IMR-90 (cell line): Measurements from ENCODE around the gene ATP5F1C. TPM values are rescaled to one million over a fixed set of nuclear protein-coding genes. Genes with fewer than 3 reads are reported as not detected.

Experiments used
- ATAC-seq: fragments of 200-7000 bp; cut with Tn5 transposase; 2 replicates; pipeline ENCODE4 v1.9.1; 2020; ENCODE audit warnings: low read depth, mild to moderate bottlenecking, moderate library complexity
- BruUV-seq: library from RNA; stranded (reverse); fragments of 400-500 nt; replicated peaks from 2 replicates; lab custom pipeline; 2021; lab: Mats Ljungman, UMichigan
- CTCF ChIA-PET: fragments of 300-600 bp; formaldehyde crosslinking; extraction: SDS; loops from one replicate; lab custom pipeline; 2021; ENCODE audit warnings: antibody characterized with exemption; lab: Yijun Ruan, JAX
- POLR2A ChIA-PET: fragments of 300-600 bp; sonication (Branson Sonifier 250); formaldehyde crosslinking; loops from one replicate; lab custom pipeline; 2022; ENCODE audit warnings: antibody characterized with exemption; ENCODE audit not compliant: unreplicated experiment; lab: Charles Lee
- DNase-seq: peaks from one replicate; pipeline ENCODE4 v3.0.0; 2013
- H2AFZ ChIP-seq: replicated peaks from 2 replicates; pipeline ENCODE3; 2013; ENCODE audit warnings: low read length, mild to moderate bottlenecking; ENCODE audit not compliant: poor library complexity
- H2AK5ac ChIP-seq: 2 replicates; pipeline ENCODE4 v1.6.1; 2013; ENCODE audit warnings: low read depth, low read length, inconsistent platforms
- H2AK9ac ChIP-seq: replicated peaks from 2 replicates; pipeline ENCODE3; 2013; ENCODE audit warnings: mild to moderate bottlenecking, low read depth, low read length, moderate library complexity; ENCODE audit not compliant: poor library complexity
- H2BK120ac ChIP-seq: 2 replicates; pipeline ENCODE4 v1.6.1; 2013; ENCODE audit warnings: low read depth, low read length, inconsistent platforms
- H2BK15ac ChIP-seq: 3 replicates; pipeline ENCODE4 v1.6.1; 2013; ENCODE audit warnings: low read depth, low read length, inconsistent platforms
- H2BK20ac ChIP-seq: 2 replicates; pipeline ENCODE4 v1.6.1; 2013; ENCODE audit warnings: low read depth, mild to moderate bottlenecking, inconsistent platforms, low read length, moderate library complexity
- H2BK5ac ChIP-seq: 2 replicates; pipeline ENCODE4 v1.6.1; 2013; ENCODE audit warnings: mild to moderate bottlenecking, low read depth, low read length, inconsistent platforms; ENCODE audit not compliant: poor library complexity, severe bottlenecking
- H3K14ac ChIP-seq: replicated peaks from 2 replicates; pipeline ENCODE4 v1.6.1; 2013; ENCODE audit warnings: low read depth, low read length, inconsistent platforms
- H3K18ac ChIP-seq: 2 replicates; pipeline ENCODE4 v1.6.1; 2013; ENCODE audit warnings: low read depth, low read length, control low read depth
- H3K23ac ChIP-seq: 2 replicates; pipeline ENCODE4 v1.6.1; 2013; ENCODE audit warnings: low read depth, low read length, inconsistent platforms
- H3K27ac ChIP-seq: 2 replicates; pipeline ENCODE4 v1.5.1; 2013; ENCODE audit warnings: mild to moderate bottlenecking, control low read depth, low read length; ENCODE audit not compliant: insufficient read depth
- H3K27me3 ChIP-seq: 2 replicates; pipeline ENCODE4 v1.6.1; 2013; ENCODE audit warnings: low read length; ENCODE audit not compliant: control insufficient read depth, insufficient read depth
- H3K36me3 ChIP-seq: 2 replicates; pipeline ENCODE4 v1.6.1; 2013; ENCODE audit warnings: low read length, mixed read lengths; ENCODE audit not compliant: control insufficient read depth, insufficient read depth
- H3K4ac ChIP-seq: 2 replicates; pipeline ENCODE4 v1.6.1; 2013; ENCODE audit warnings: low read depth, low read length, inconsistent platforms
- H3K4me1 ChIP-seq: 2 replicates; pipeline ENCODE4 v1.6.1; 2013; ENCODE audit warnings: low read length, mixed read lengths; ENCODE audit not compliant: control insufficient read depth, insufficient read depth
- H3K4me2 ChIP-seq: 2 replicates; pipeline ENCODE4 v1.6.1; 2013; ENCODE audit warnings: low read depth, mild to moderate bottlenecking, control low read depth, low read length, moderate library complexity
- H3K4me3 ChIP-seq: 2 replicates; pipeline ENCODE4 v1.5.1; 2013; ENCODE audit warnings: low read depth, mild to moderate bottlenecking, control low read depth, low read length, moderate library complexity; ENCODE audit not compliant: insufficient read depth
- H3K56ac ChIP-seq: 2 replicates; pipeline ENCODE4 v1.6.1; 2013; ENCODE audit warnings: low read length, inconsistent platforms; ENCODE audit not compliant: insufficient read depth; ENCODE audit errors: extremely low read depth
- H3K79me1 ChIP-seq, 2 experiments: 2 replicates each; pipeline ENCODE4 v1.6.1; 2013; ENCODE audit warnings: low read length in 2 of 2, inconsistent platforms in 1 of 2, low read depth in 1 of 2
- H3K9ac ChIP-seq: 2 replicates; pipeline ENCODE4 v1.6.1; 2013; ENCODE audit warnings: low read depth, low read length, control low read depth
- H3K9me1 ChIP-seq: 2 replicates; pipeline ENCODE4 v1.6.1; 2013; ENCODE audit warnings: low read length, inconsistent platforms; ENCODE audit not compliant: insufficient read depth
- H3K9me3 ChIP-seq: 2 replicates; pipeline ENCODE4 v1.6.1; 2013; ENCODE audit warnings: low read length; ENCODE audit not compliant: control insufficient read depth, insufficient read depth
- H4K20me1 ChIP-seq: 2 replicates; pipeline ENCODE4 v1.6.1; 2013; ENCODE audit warnings: low read length, inconsistent platforms; ENCODE audit not compliant: insufficient read depth
- H4K5ac ChIP-seq: 2 replicates; pipeline ENCODE4 v1.6.1; 2013; ENCODE audit warnings: mild to moderate bottlenecking, low read depth, low read length, control low read depth
- H4K8ac ChIP-seq, 2 experiments: 2 replicates each; pipeline ENCODE4 v1.6.1; 2013; ENCODE audit warnings: low read depth in 2 of 2, low read length in 2 of 2, control low read depth in 1 of 2, inconsistent platforms in 1 of 2
- H4K91ac ChIP-seq: 2 replicates; pipeline ENCODE4 v1.6.1; 2013; ENCODE audit warnings: low read depth, low read length, inconsistent platforms; ENCODE audit not compliant: insufficient read depth
- CEBPB ChIP-seq: IDR thresholded peaks from 2 replicates; pipeline ENCODE4 v1.6.1; 2012; ENCODE audit warnings: low read depth, low read length, improper control_type of control experiment
- MAZ ChIP-seq: IDR thresholded peaks from 2 replicates; pipeline ENCODE4 v1.6.1; 2012; ENCODE audit warnings: low read depth, mild to moderate bottlenecking, low read length, improper control_type of control experiment, moderate library complexity, borderline replicate concordance
- POLR2A ChIP-seq: IDR thresholded peaks from 2 replicates; pipeline ENCODE4 v1.6.1; 2012; ENCODE audit warnings: mild to moderate bottlenecking, low read depth, low read length
- RCOR1 ChIP-seq: IDR thresholded peaks from 2 replicates; pipeline ENCODE4 v1.6.1; 2012; ENCODE audit warnings: mild to moderate bottlenecking, low read length, improper control_type of control experiment; ENCODE audit not compliant: insufficient replicate concordance
- USF2 ChIP-seq: fragments of 150-350 bp; IDR thresholded peaks from 2 replicates; pipeline ENCODE4 v1.6.1; 2017; ENCODE audit warnings: mild to moderate bottlenecking, antibody characterized with exemption, low read length, low read depth
- WGBS, 2 experiments: methylation state at CpG; one replicate each; pipeline versions ENCODE4 v1.1.5 to v1.1.7; 2013; ENCODE audit warnings: missing lambda C conversion rate in 2 of 2; ENCODE audit not compliant: insufficient read length in 1 of 2; ENCODE audit errors: extremely low coverage in 2 of 2; 5-methylcytosine and 5-hydroxymethylcytosine counted together
- dilution Hi-C: fragments of 300-500 bp; cut with HindIII; formaldehyde crosslinking; loops from one replicate; pipeline ENCODE4 v1.14.3; 2018; ENCODE audit warnings: low sequenced_read_pairs; ENCODE audit not compliant: unreplicated experiment
- in situ Hi-C: fragments of 300-500 bp; cut with MboI; formaldehyde crosslinking; loops from 3 replicates; pipeline ENCODE4 v1.14.3; 2019; ENCODE audit warnings: low sequenced_read_pairs, inconsistent platforms, mixed read lengths
- intact Hi-C: fragments of 100-400 bp; cut with micrococcal nuclease; formaldehyde crosslinking; loops from 2 replicates; pipeline ENCODE4 v1.10.0; 2022
- polyA plus RNA-seq, 3 experiments: library from polyadenylated mRNA; depleted of rRNA; stranded (reverse); fragments of >200 nt; gene quantifications; 2 replicates each; pipeline ENCODE4 v1.2.3, GENCODE V29; 2012; ENCODE audit warnings: low replicate concordance in 1 of 3
- total RNA-seq: library from RNA; depleted of rRNA; stranded (reverse); fragments of >200 nt; gene quantifications from 2 replicates; pipeline ENCODE4 v1.2.3, GENCODE V29; 2012

ATP5F1C gene
- total and polyA plus RNA-seq, 2 of the 4 experiments (the other 2 are of a cell fraction): 357 to 367 TPM

GRCh38 chr10:7804741-7805140 is 16.8 kb downstream of the ATP5F1C start:
- Histone ChIP-seq H2AK5ac (no peak overlapping the region), H3K18ac (no peak overlapping the region), H3K4me3 (no peak overlapping the region), H2BK15ac (no peak overlapping the region), H4K5ac (no peak overlapping the region), H3K56ac (no peak overlapping the region), H4K91ac (no peak overlapping the region), H2AFZ (no peak overlapping the region), H3K9me1 (no peaks in the 10 kb centered on the region; the same call in 1 of the 2 replicates), H3K27ac (no peak overlapping the region), H3K14ac (no peak overlapping the region), H3K9me3 (no peaks in the 10 kb centered on the region), H2BK120ac (no peak overlapping the region), H3K27me3 (no peaks in the 10 kb centered on the region), H4K8ac (no peak overlapping the region), H3K4me1 (no peaks in the 10 kb centered on the region), H3K79me1 (peaks cover 21 to 23% of the 10 kb centered on the region in 2 experiments), H4K20me1 (no peaks in the 10 kb centered on the region), H3K23ac (no peak overlapping the region), H2BK5ac (no peak overlapping the region), H3K36me3 (peaks cover 41% of the 10 kb centered on the region), H2AK9ac (no peak overlapping the region), H2BK20ac (no peak overlapping the region), H3K4me2 (no peak overlapping the region), H3K4ac (no peak overlapping the region), H3K9ac (no peak overlapping the region)
- TF ChIP-seq USF2 (no peak), CEBPB (no peak), MAZ (no peak), POLR2A (no peak), RCOR1 (no peak)
- DNase-seq (no peak), ATAC-seq (no peak)
- POLR2A ChIA-PET: no interaction called here
- in situ Hi-C loops (no loop called here), dilution Hi-C loops (no loop called here), intact Hi-C loops (no loop called here)
- WGBS, 2 experiments: no CpG with 5 or more reads among the region's 2 CpGs
- no TSS peak for BruUV-seq
- CTCF ChIA-PET: no interaction called here
